Stimulated activated memory B cell treated with anti-CD40 and anti-IgM and Interleukin-4, amounts not matched to agents 10 μg/mL and 1 μg/mL and 100 μg/mL, for 72 hours (primary cell): ENCODE data around the gene TMPRSS5.
"Not testable (repeated sequence)": the region's sequence is repeated elsewhere in the genome, so short reads cannot be mapped to it uniquely, and the experiment has no call there.

ENCODE experiments used
- ATAC-seq: fragments of 150-1000 bp; cut with Tn5 transposase; 2 replicates; pipeline ENCODE4 v1.10.0; 2021
- H3K27ac Mint-ChIP-seq: one replicate; pipeline ENCODE4 v1.8.0; 2022; ENCODE audit warnings: mild to moderate bottlenecking, mixed read lengths
- H3K27me3 Mint-ChIP-seq: one replicate; pipeline ENCODE4 v1.8.0; 2022; ENCODE audit warnings: mixed read lengths
- H3K36me3 Mint-ChIP-seq: one replicate; pipeline ENCODE4 v1.8.0; 2022; ENCODE audit warnings: mixed read lengths
- H3K4me1 Mint-ChIP-seq: one replicate; pipeline ENCODE4 v1.8.0; 2022; ENCODE audit warnings: mixed read lengths
- H3K4me3 Mint-ChIP-seq: one replicate; pipeline ENCODE4 v1.8.0; 2022; ENCODE audit warnings: mild to moderate bottlenecking, moderate library complexity, mixed read lengths
- H3K9me3 Mint-ChIP-seq: one replicate; pipeline ENCODE4 v1.8.0; 2022; ENCODE audit warnings: mixed read lengths

Gene TMPRSS5

DNA sequence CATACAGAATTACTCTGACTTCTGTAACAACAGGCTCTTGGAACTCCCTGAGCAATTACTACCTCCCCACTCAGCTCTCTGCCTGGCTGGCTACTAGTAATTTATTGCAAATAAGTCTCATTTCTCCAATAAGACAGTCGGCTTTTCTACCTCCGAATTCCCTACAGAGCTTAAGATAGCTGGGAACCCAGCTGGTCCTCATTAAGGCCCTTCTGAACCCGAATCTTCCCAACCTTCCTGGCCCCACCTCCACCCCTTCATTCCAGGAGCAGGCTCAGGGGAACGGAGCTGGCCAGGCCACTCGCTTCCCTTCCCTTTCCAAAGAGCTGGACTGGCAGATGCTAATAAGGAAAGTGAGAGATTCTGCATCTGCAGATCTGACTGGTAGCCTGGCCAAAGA, 21.6 kb downstream of the TMPRSS5 start:
- Mint-ChIP-seq H3K4me3 (no peak overlapping the region), H3K27ac (no peak overlapping the region), H3K9me3 (no peaks in the 10 kb centered on the region), H3K36me3 (no peaks in the 10 kb centered on the region), H3K27me3 (peaks cover 13% of the 10 kb centered on the region), H3K4me1 (peaks cover 9% of the 10 kb centered on the region)
- no peak for ATAC-seq

GRCh38 chr11:113683481-113684046, 22.5 kb downstream of the TMPRSS5 start:
- H3K27ac Mint-ChIP-seq = no peak overlapping the region
- peaks cover 9% of the 10 kb centered on the region for H3K4me1 Mint-ChIP-seq

GRCh38 chr11:113681711-113682413, 24.2 kb downstream of the TMPRSS5 start:
- Mint-ChIP-seq H3K36me3 (no peaks in the 10 kb centered on the region), H3K27me3 (peaks cover 19% of the 10 kb centered on the region), H3K4me1 (peaks cover 9% of the 10 kb centered on the region), H3K9me3 (no peaks in the 10 kb centered on the region), H3K4me3 (no peak overlapping the region), H3K27ac (no peak overlapping the region)
- no peak for ATAC-seq

More at GRCh38 chr11:113683481-113684046, 22.5 kb downstream of the TMPRSS5 start:
- Mint-ChIP-seq H3K9me3 (no peaks in the 10 kb centered on the region), H3K36me3 (no peaks in the 10 kb centered on the region), H3K4me3 (no peak overlapping the region), H3K27me3 (peaks cover 13% of the 10 kb centered on the region)
- no peak for ATAC-seq

DNA sequence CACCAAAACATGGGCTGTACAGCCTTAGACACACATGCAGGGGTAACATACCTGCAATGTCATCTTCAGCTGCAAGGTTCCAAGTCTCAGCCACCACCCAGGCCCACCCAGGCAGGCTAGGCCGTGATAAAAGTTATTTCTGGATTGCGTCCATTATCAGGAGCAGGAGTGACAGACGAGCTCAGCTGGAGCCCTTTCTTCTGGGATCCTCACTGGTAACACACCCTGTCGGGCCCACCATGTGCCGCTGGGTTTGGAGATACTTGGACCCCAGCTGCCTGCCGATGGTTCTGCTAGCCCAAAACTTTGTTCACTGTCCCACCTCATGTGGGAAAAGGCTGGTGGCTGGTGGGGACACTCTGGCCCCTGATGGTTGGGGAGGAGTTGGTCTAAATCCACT, 24.8 kb downstream of the TMPRSS5 start:
- Mint-ChIP-seq H3K4me1 (peaks cover 8% of the 10 kb centered on the region), H3K27ac (no peak overlapping the region), H3K27me3 (peaks cover 19% of the 10 kb centered on the region), H3K4me3 (no peak overlapping the region), H3K36me3 (no peaks in the 10 kb centered on the region), H3K9me3 (no peaks in the 10 kb centered on the region)
- no peak for ATAC-seq

GRCh38 chr11:113677685-113678084, 28.4 kb downstream of the TMPRSS5 start:
- Mint-ChIP-seq H3K27me3 (peaks cover 17% of the 10 kb centered on the region), H3K4me1 (no peaks in the 10 kb centered on the region), H3K4me3 (no peak overlapping the region), H3K36me3 (no peaks in the 10 kb centered on the region), H3K9me3 (no peaks in the 10 kb centered on the region), H3K27ac (no peak overlapping the region)
- ATAC-seq = no peak

DNA sequence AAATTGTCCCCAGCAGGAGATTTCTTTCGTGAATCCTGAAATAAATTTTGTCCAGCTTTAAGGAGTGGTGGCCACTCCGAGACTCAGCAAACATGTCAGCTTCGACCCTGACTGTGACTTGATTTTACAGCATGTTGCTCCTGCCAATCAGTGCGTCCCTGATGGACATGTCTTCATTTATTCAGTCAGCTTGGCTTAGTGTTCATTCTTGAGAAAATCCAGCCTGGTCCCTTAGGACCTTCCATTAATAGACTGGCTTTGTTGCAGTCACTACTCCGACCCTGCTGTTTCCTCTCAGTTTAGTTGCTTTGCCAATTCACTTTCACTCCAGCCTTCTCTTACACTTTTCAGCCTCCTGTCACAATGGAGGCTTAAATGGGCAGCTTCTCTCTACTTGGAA, 30.5 kb downstream of the TMPRSS5 start:
- Mint-ChIP-seq H3K4me3 (no peak overlapping the region), H3K27me3 (peaks cover 6% of the 10 kb centered on the region), H3K36me3 (no peaks in the 10 kb centered on the region), H3K4me1 (no peaks in the 10 kb centered on the region), H3K27ac (no peak overlapping the region), H3K9me3 (no peaks in the 10 kb centered on the region)
- peak; percentile 34 for ATAC-seq

GRCh38 chr11:113675003-113675561, 31.0 kb downstream of the TMPRSS5 start:
- Mint-ChIP-seq H3K27ac (no peak overlapping the region), H3K9me3 (no peaks in the 10 kb centered on the region), H3K27me3 (peaks cover 6% of the 10 kb centered on the region), H3K4me3 (no peak overlapping the region), H3K4me1 (no peaks in the 10 kb centered on the region), H3K36me3 (no peaks in the 10 kb centered on the region)
- ATAC-seq = peak; percentile 75

DNA sequence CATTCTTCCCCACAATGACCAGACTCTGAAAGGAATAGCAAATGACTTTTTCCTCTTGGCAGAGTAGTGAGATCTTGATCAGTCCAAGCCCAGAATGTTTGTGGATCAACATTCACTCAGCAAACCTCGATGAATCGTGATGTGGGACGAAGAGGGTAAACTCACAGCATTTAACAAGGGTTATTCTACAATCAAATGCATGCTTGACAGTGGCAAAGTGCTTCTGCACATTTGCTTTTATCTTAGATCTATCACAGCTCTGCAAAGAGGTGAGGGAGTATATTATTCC, 31.8 kb downstream of the TMPRSS5 start:
- H3K36me3 Mint-ChIP-seq = no peaks in the 10 kb centered on the region
- ATAC-seq = no peak
- peaks cover 6% of the 10 kb centered on the region for H3K27me3 Mint-ChIP-seq
- no peak overlapping the region for H3K4me3 Mint-ChIP-seq
- H3K9me3 Mint-ChIP-seq = no peaks in the 10 kb centered on the region
- no peak overlapping the region for H3K27ac Mint-ChIP-seq
- no peaks in the 10 kb centered on the region for H3K4me1 Mint-ChIP-seq

- Mint-ChIP-seq H3K27me3 (peaks cover 6% of the 10 kb centered on the region), H3K4me1 (no peaks in the 10 kb centered on the region), H3K9me3 (no peaks in the 10 kb centered on the region), H3K27ac (no peak overlapping the region), H3K36me3 (no peaks in the 10 kb centered on the region), H3K4me3 (no peak overlapping the region)
- ATAC-seq = no peak
Measured at GRCh38 chr11:113673550-113674396, 32.3 kb downstream of the TMPRSS5 start.

- not testable (repeated sequence) for H3K9me3 Mint-ChIP-seq, H3K4me3 Mint-ChIP-seq, H3K36me3 Mint-ChIP-seq, ATAC-seq, H3K4me1 Mint-ChIP-seq, H3K27ac Mint-ChIP-seq, H3K27me3 Mint-ChIP-seq
Measured at GRCh38 chr11:113671914-113672313, 34.2 kb downstream of the TMPRSS5 start.

DNA sequence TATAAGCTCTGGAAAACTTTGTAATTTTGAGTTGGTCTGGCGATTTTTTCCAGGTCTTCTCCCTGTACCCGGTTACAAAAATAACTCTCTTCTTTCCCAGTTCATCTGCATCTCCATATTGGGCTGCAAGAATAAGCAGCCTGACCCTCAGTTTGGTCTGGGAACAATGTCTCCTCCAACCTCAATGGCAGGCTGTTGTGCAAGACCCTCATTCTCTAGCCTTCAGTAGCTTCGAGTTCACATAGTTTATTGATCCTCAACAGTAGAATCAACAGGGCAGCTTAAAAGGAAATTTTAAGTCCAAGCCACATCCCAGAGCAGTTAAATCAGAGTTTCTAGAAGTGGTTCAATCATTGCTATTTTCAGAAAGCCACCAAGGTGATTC, 35.3 kb downstream of the TMPRSS5 start:
- Mint-ChIP-seq H3K9me3 (peaks cover 11% of the 10 kb centered on the region), H3K27ac (no peak overlapping the region), H3K4me1 (no peaks in the 10 kb centered on the region), H3K36me3 (no peaks in the 10 kb centered on the region), H3K4me3 (no peak overlapping the region), H3K27me3 (no peaks in the 10 kb centered on the region)
- no peak for ATAC-seq

DNA sequence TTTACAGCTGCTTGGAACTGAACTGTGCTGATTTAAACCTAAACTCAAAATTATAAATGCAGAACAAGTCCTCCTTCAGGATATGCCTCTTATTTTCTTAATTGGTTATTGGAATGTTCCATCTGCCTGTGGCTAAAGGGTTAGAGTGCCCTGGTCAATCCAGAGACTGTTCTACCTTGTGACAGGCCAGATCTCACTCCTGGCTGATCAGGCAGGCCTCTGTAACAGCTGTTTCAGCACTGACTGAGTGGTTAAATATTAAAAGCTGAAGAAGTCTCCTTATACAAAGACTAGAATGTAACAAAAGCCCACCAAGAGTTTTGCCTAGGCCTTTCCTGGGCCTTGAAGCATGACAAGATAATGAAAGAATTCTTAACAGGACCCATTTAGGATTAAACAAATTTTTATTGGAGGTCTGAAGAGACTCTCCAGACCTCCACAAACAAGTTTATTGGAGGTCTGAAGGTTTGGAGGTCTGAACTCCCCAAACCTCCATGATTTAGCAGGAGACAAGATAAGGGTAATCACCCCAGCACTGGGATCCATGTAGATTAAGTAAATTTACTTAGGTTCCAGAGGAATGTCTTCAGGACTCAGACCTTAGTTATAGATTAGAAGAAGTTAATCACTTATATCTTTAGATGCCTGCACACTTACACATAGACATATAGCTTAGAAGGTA, 35.8 kb downstream of the TMPRSS5 start:
- H3K4me1 Mint-ChIP-seq = no peaks in the 10 kb centered on the region
- no peak overlapping the region for H3K27ac Mint-ChIP-seq
- peaks cover 11% of the 10 kb centered on the region for H3K9me3 Mint-ChIP-seq
- no peak for ATAC-seq
- H3K4me3 Mint-ChIP-seq = no peak overlapping the region
- no peaks in the 10 kb centered on the region for H3K36me3 Mint-ChIP-seq
- H3K27me3 Mint-ChIP-seq = no peaks in the 10 kb centered on the region

- Mint-ChIP-seq H3K4me3 (no peak overlapping the region), H3K4me1 (no peaks in the 10 kb centered on the region), H3K27me3 (no peaks in the 10 kb centered on the region), H3K27ac (no peak overlapping the region), H3K36me3 (no peaks in the 10 kb centered on the region), H3K9me3 (peaks cover 11% of the 10 kb centered on the region)
- no peak for ATAC-seq
Measured at GRCh38 chr11:113668255-113668654, 37.9 kb downstream of the TMPRSS5 start.

GRCh38 chr11:113667801-113668200, 38.3 kb downstream of the TMPRSS5 start:
- ATAC-seq = no peak
- H3K27me3 Mint-ChIP-seq = no peaks in the 10 kb centered on the region
- H3K27ac Mint-ChIP-seq = no peak overlapping the region
- H3K9me3 Mint-ChIP-seq = peaks cover 11% of the 10 kb centered on the region
- H3K36me3 Mint-ChIP-seq = no peaks in the 10 kb centered on the region
- H3K4me3 Mint-ChIP-seq = no peak overlapping the region
- H3K4me1 Mint-ChIP-seq = no peaks in the 10 kb centered on the region

DNA sequence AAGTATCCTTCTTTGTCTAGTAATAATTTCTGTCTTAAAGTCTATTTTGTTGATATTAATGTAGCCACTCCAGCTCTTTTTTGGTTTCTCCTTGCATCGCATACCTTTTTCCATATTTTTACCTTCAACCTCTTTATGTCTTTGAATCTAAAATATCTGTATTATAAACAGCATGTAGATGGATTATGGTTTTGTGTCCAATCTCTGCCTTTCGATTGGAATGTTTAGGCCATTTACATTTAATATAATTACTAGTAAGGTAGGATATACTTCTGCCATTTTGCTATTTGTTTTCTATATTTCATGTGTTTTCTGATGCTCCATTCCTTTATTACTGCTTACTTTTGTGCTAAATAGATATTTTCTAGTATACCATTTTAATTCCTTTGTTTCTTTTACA, 39.5 kb downstream of the TMPRSS5 start:
- Mint-ChIP-seq H3K9me3 (peaks cover 11% of the 10 kb centered on the region), H3K36me3 (no peaks in the 10 kb centered on the region), H3K27me3 (no peaks in the 10 kb centered on the region), H3K4me3 (no peak overlapping the region), H3K4me1 (no peaks in the 10 kb centered on the region), H3K27ac (no peak overlapping the region)
- no peak for ATAC-seq
